Mucosa of descending colon (tissue), 3 donors: ENCODE results near the gene P2RX2. TPM values are rescaled to one million over a fixed set of nuclear protein-coding genes. Genes with fewer than 3 reads are reported as not detected.

Experiments
- ATAC-seq: fragments of 200-7000 bp; cut with Tn5 transposase; one replicate; pipeline ENCODE4 v1.9.1; 2020; ENCODE audit warnings: mild to moderate bottlenecking, moderate library complexity
- DNase-seq, 3 donors: peaks; one replicate each; pipeline ENCODE4 v3.0.0-alpha.2; 2020
- H3K36me3 ChIP-seq: fragments of 200-600 bp; one replicate; pipeline ENCODE4 v1.8.0; 2021; ENCODE audit warnings: low read depth, mild to moderate bottlenecking
- H3K4me1 ChIP-seq: fragments of 200-600 bp; one replicate; pipeline ENCODE4 v1.8.0; 2021; ENCODE audit warnings: low read depth, mild to moderate bottlenecking
- H3K4me3 ChIP-seq: fragments of 200-600 bp; one replicate; pipeline ENCODE4 v1.8.0; 2021; ENCODE audit warnings: mild to moderate bottlenecking
- H3K9me3 ChIP-seq: fragments of 200-600 bp; one replicate; pipeline ENCODE4 v1.8.0; 2021; ENCODE audit warnings: mild to moderate bottlenecking
- CTCF ChIP-seq: fragments of 200-600 bp; IDR thresholded peaks from one replicate; pipeline ENCODE4 v1.8.0; 2022; ENCODE audit warnings: antibody characterized with exemption, mild to moderate bottlenecking
- intact Hi-C, 2 donors: fragments of 100-400 bp; cut with DNase I in 1 of 2; cut with micrococcal nuclease in 1 of 2; formaldehyde crosslinking; loops; one replicate each; pipeline versions ENCODE4 v1.11.0 to v1.11.1; 2022; cut with DNase I, micrococcal nuclease
- total RNA-seq, 3 donors: library from RNA; stranded (reverse); fragmentation: NEBNext Ultra II Directional in 2 of 3; extraction: Animal tissue kit (Norgen Biotek cat#: 25700) in 2 of 3; gene quantifications; one replicate each; pipeline versions ENCODE4 v1.2.1 to v1.2.4, GENCODE V29; 2021 to 2023
- donor health status: DM: no; HTN: no; CAD: no; lungs with moderate emphysema.
- donor health status: DM: no; HTN: no; CAD: no.
- donor health status: DM: no; HTN: yes; CAD: no.

P2RX2 gene
- total RNA-seq, 3 donors from 2014 or later = 0.19 to 1.4 (median 0.32) TPM

GRCh38 chr12:132604151-132604618 is 14.4 kb upstream of the P2RX2 start:
- Histone ChIP-seq H3K4me3 (no peak overlapping the region), H3K4me1 (peaks cover 30% of the 10 kb centered on the region), H3K9me3 (no peaks in the 10 kb centered on the region), H3K36me3 (no peaks in the 10 kb centered on the region)
- intact Hi-C loops = no loop called here
- DNase-seq = peak in 2 of 3 donors; percentile 48 to 55
- no peak for TF ChIP-seq CTCF
- ATAC-seq = peak; percentile 3

- no peak for ATAC-seq
- Histone ChIP-seq H3K4me1 (peaks cover 29% of the 10 kb centered on the region), H3K9me3 (no peaks in the 10 kb centered on the region), H3K4me3 (no peak overlapping the region), H3K36me3 (no peaks in the 10 kb centered on the region)
- peak in 2 of 3 donors; percentile 15 to 16 for DNase-seq
- intact Hi-C loops = no loop called here
- TF ChIP-seq CTCF = no peak
Observed at GRCh38 chr12:132604668-132605441, 13.7 kb upstream of the P2RX2 start.

GRCh38 chr12:132605892-132606291 is 12.7 kb upstream of the P2RX2 start:
- H3K9me3 ChIP-seq = no peaks in the 10 kb centered on the region
- H3K4me3 ChIP-seq = no peak overlapping the region
- intact Hi-C loops = no loop called here
- ATAC-seq = no peak
- no peak for TF ChIP-seq CTCF
- peak in 2 of 3 donors; percentile 18 to 40 for DNase-seq
- H3K36me3 ChIP-seq = no peaks in the 10 kb centered on the region
- peaks cover 20% of the 10 kb centered on the region for H3K4me1 ChIP-seq

- ATAC-seq (no peak), DNase-seq (peak in 1 of 3 donors; percentile 26)
- Histone ChIP-seq H3K36me3 (no peaks in the 10 kb centered on the region), H3K4me3 (no peak overlapping the region), H3K9me3 (peaks cover under 1% of the 10 kb centered on the region), H3K4me1 (peaks cover 20% of the 10 kb centered on the region)
- TF ChIP-seq CTCF = no peak
- intact Hi-C loops = no loop called here
Observed at GRCh38 chr12:132606466-132606865, 12.1 kb upstream of the P2RX2 start.

- no peak for TF ChIP-seq CTCF
- DNase-seq (peak in 1 of 3 donors; percentile 38), ATAC-seq (no peak)
- intact Hi-C loops = no loop called here
- H3K4me3 ChIP-seq = no peak overlapping the region
- peaks cover 20% of the 10 kb centered on the region for H3K4me1 ChIP-seq
- H3K9me3 ChIP-seq = peaks cover 4% of the 10 kb centered on the region
- no peaks in the 10 kb centered on the region for H3K36me3 ChIP-seq
Observed at GRCh38 chr12:132606927-132607326, 11.6 kb upstream of the P2RX2 start.
